K562 (cell line): Measurements from ENCODE around the gene GOLGA6D. TPM values are rescaled to one million over a fixed set of nuclear protein-coding genes. Genes with fewer than 3 reads are reported as not detected.

ENCODE experiments used
- ATAC-seq: fragments of 200-7000 bp; cut with Tn5 transposase; 3 replicates; pipeline ENCODE4 v1.9.1; 2020; ENCODE audit warnings: moderate library complexity
- BruUV-seq: library from RNA; stranded (reverse); fragments of 400-500 nt; replicated peaks from 2 replicates; lab custom pipeline; 2021; lab: Mats Ljungman, UMichigan
- CTCF ChIA-PET: fragments of 300-600 bp; formaldehyde crosslinking; extraction: SDS; loops from one replicate; lab custom pipeline; 2021; ENCODE audit warnings: low intra/inter-chr PET ratio; lab: Yijun Ruan, JAX
- POLR2A ChIA-PET: fragments of 300-600, 350-650 bp; sonication (Branson Sonifier 250); formaldehyde crosslinking; extraction: SDS; loops from one replicate; lab custom pipeline; 2021; ENCODE audit warnings: antibody characterized with exemption, inconsistent platforms; lab: Yijun Ruan, JAX
- DNase-seq, 4 experiments: peaks; one replicate each; pipeline versions ENCODE4 v3.0.0 to v3.0.0-alpha.2; 2011 to 2018; ENCODE audit warnings: low spot score in 3 of 4, mixed read lengths in 3 of 4; ENCODE audit errors: extremely low read depth in 1 of 4
- FAIRE-seq: peaks from 2 replicates; lab custom pipeline; 2011; peaks lifted over from hg19 to GRCh38; lab: Jason Lieb, UNC
- H2AFZ ChIP-seq: 2 replicates; pipeline ENCODE4 v1.6.0; 2011; ENCODE audit warnings: low read depth, low read length, control low read depth, inconsistent platforms
- H3K27ac ChIP-seq: fragments of 200-600 bp; 3 replicates; pipeline ENCODE4 v1.8.0; 2011; ENCODE audit warnings: low read depth, mild to moderate bottlenecking, control low read depth, inconsistent platforms, low read length, moderate library complexity, mixed read lengths; ENCODE audit errors: extremely low read depth
- H3K27me3 ChIP-seq, 2 experiments: fragments of 300-600 bp in 1 of 2; 2 replicates in 1 of 2; 3 replicates in 1 of 2; pipeline versions ENCODE4 v1.6.0 to v1.8.0; 2011; ENCODE audit warnings: inconsistent platforms in 2 of 2, low read length in 2 of 2, mild to moderate bottlenecking in 1 of 2, mixed read lengths in 1 of 2, moderate library complexity in 1 of 2; ENCODE audit not compliant: control insufficient read depth in 2 of 2, insufficient read depth in 2 of 2
- H3K36me3 ChIP-seq: fragments of 300-600 bp; 3 replicates; pipeline ENCODE4 v1.8.0; 2011; ENCODE audit warnings: mild to moderate bottlenecking, low read length, inconsistent platforms; ENCODE audit not compliant: control insufficient read depth, insufficient read depth
- H3K4me1 ChIP-seq, 2 experiments: fragments of 200-600 bp in 1 of 2; replicated peaks in 1 of 2; 2 replicates in 1 of 2; 3 replicates in 1 of 2; pipeline versions ENCODE4 v1.5.1 to v1.8.0; 2011; ENCODE audit warnings: inconsistent platforms in 2 of 2, low read length in 2 of 2, mild to moderate bottlenecking in 1 of 2, mixed read lengths in 1 of 2, moderate library complexity in 1 of 2; ENCODE audit not compliant: control insufficient read depth in 2 of 2, insufficient read depth in 2 of 2
- H3K4me2 ChIP-seq: 2 replicates; pipeline ENCODE4 v1.6.1; 2011; ENCODE audit warnings: low read length, control low read depth, inconsistent platforms, mixed read lengths; ENCODE audit not compliant: insufficient read depth
- H3K4me3 ChIP-seq: fragments of 200-600 bp; sonication (generic), shearing (Covaris generic); 2 replicates; pipeline ENCODE4 v1.5.1; 2016; ENCODE audit warnings: control low read depth, inconsistent platforms
- H3K79me2 ChIP-seq: fragments of 200-600 bp; 3 replicates; pipeline ENCODE4 v1.8.0; 2011; ENCODE audit warnings: low read length, inconsistent platforms; ENCODE audit not compliant: control insufficient read depth, insufficient read depth
- H3K9ac ChIP-seq, 2 experiments: 2 replicates each; pipeline versions ENCODE4 v1.6.0 to v1.6.1; 2011; ENCODE audit warnings: low read depth in 2 of 2, low read length in 2 of 2, control low read depth in 1 of 2, inconsistent platforms in 1 of 2, mild to moderate bottlenecking in 1 of 2, mixed read lengths in 1 of 2; ENCODE audit not compliant: insufficient read depth in 1 of 2
- H3K9me1 ChIP-seq: one replicate; pipeline ENCODE4 v1.6.0; 2011; ENCODE audit warnings: inconsistent platforms, mild to moderate bottlenecking, low read length, moderate library complexity; ENCODE audit not compliant: control insufficient read depth, insufficient read depth
- H3K9me3 ChIP-seq: replicated peaks from 2 replicates; pipeline ENCODE4 v1.5.1; 2011; ENCODE audit warnings: low read depth, low read length, inconsistent platforms; ENCODE audit not compliant: control insufficient read depth, insufficient read depth
- H4K20me1 ChIP-seq: replicated peaks from 2 replicates; pipeline ENCODE4 v1.6.1; 2011; ENCODE audit warnings: low read length, inconsistent platforms, mixed read lengths; ENCODE audit not compliant: control insufficient read depth, insufficient read depth
- CEBPG ChIP-seq, 3 experiments: fragments of 200-800 bp in 1 of 3; sonication (Bioruptor generic) in 1 of 3; sonication (generic) in 1 of 3; formaldehyde crosslinking in 1 of 3; IDR thresholded peaks in 2 of 3; conservative IDR thresholded peaks in 1 of 3; 2 replicates each; pipeline versions ENCODE4 v1.6.1 to v1.8.0; 2016 to 2022; ENCODE audit warnings: missing compliant biosample characterization in 2 of 3, missing genetic modification characterization in 2 of 3, mild to moderate bottlenecking in 1 of 3, missing genetic modification reagents in 1 of 3
- CSDE1 ChIP-seq, 2 experiments: fragments of 450-650 bp; IDR thresholded peaks; 2 replicates each; pipeline ENCODE4 v1.6.1; 2016; ENCODE audit warnings: mild to moderate bottlenecking in 1 of 2
- HDAC8 ChIP-seq: fragments of 450-650 bp; IDR thresholded peaks from 2 replicates; pipeline ENCODE4 v1.6.1; 2016; ENCODE audit warnings: mild to moderate bottlenecking, missing genetic modification characterization, moderate library complexity, missing compliant biosample characterization
- HDGF ChIP-seq: fragments of 450-650 bp; IDR thresholded peaks from 2 replicates; pipeline ENCODE4 v1.6.1; 2016
- MXD1 ChIP-seq: fragments of 250-450 bp; sonication (Bioruptor Pico); IDR thresholded peaks from 2 replicates; pipeline ENCODE4 v1.8.0; 2021; ENCODE audit warnings: borderline replicate concordance, mild to moderate bottlenecking, moderate library complexity; ENCODE audit not compliant: poor library complexity, severe bottlenecking
- NR1H2 ChIP-seq: sonication (generic); formaldehyde crosslinking; IDR thresholded peaks from 2 replicates; pipeline ENCODE4 v1.4.0; 2020; ENCODE audit warnings: mild to moderate bottlenecking, missing genetic modification reagents
- PATZ1 ChIP-seq: fragments of 250-450 bp; sonication (Bioruptor Pico); IDR thresholded peaks from 2 replicates; pipeline ENCODE4 v1.5.0; 2020; ENCODE audit warnings: mild to moderate bottlenecking, borderline replicate concordance
- POLR2G ChIP-seq: fragments of 200-400 bp; formaldehyde crosslinking; IDR thresholded peaks from 2 replicates; pipeline ENCODE4 v1.6.1; 2017; ENCODE audit warnings: low read depth, mild to moderate bottlenecking, antibody characterized with exemption, low read length, moderate library complexity
- ZNF583 ChIP-seq: fragments of 250-450 bp; sonication (Bioruptor Pico); IDR thresholded peaks from 2 replicates; pipeline ENCODE4 v1.4.0; 2020
- whole genome bisulfite sequencing: fragments of 100-300 bp; shearing (Covaris generic); methylation state at CpG from one replicate; pipeline ENCODE4 v1.1.6; 2016; ENCODE audit warnings: low coverage, mixed read lengths; ENCODE audit not compliant: insufficient coverage; ENCODE audit errors: missing lambda C conversion rate; 5-methylcytosine and 5-hydroxymethylcytosine counted together
- in situ Hi-C: fragments of 300-500 bp; cut with MboI; formaldehyde crosslinking; loops from 4 replicates; pipeline ENCODE4 v1.15.0; 2018; ENCODE audit warnings: inconsistent platforms, mixed read lengths
- intact Hi-C: fragments of 100-400 bp; cut with micrococcal nuclease; formaldehyde crosslinking; loops from 2 replicates; pipeline ENCODE4 v1.14.2; 2022
- polyA plus RNA-seq, 8 experiments: library from polyadenylated mRNA; depleted of rRNA in 4 of 8; stranded (reverse) in 5 of 8; unstranded in 3 of 8; fragments of >200 nt; fragmentation: Nextera tagmentation in 2 of 8; fragmentation: Illumina TruSeq in 1 of 8; extraction: Ambion mirVana in 2 of 8; extraction: Trizol in 1 of 8; gene quantifications; 2 replicates each; pipeline versions ENCODE4 v1.2.1 to v1.2.3, GENCODE V29; 2011 to 2014; ENCODE audit warnings: inconsistent platforms in 1 of 8, missing spikeins in 1 of 8
- total RNA-seq, 7 experiments: library from RNA; depleted of rRNA in 6 of 7; stranded (reverse); fragments of >200 nt in 6 of 7; fragmentation: Illumina TruSeq in 2 of 7; extraction: Trizol in 2 of 7; gene quantifications; 2 replicates each; pipeline versions ENCODE4 v1.2.1 to v1.2.3, GENCODE V29; 2011 to 2021; ENCODE audit warnings: low replicate concordance in 1 of 7
- TF ChIP-seq, protein P1 (sequence below): fragments of 450-650 bp; conservative IDR thresholded peaks from 2 replicates; pipeline ENCODE4 v1.6.1; 2016; ENCODE audit warnings: missing genetic modification characterization, low read depth, mild to moderate bottlenecking, missing compliant biosample characterization, moderate library complexity
- TF ChIP-seq, protein P2 (sequence below): fragments of 250-450 bp; sonication (Bioruptor Pico); IDR thresholded peaks from 2 replicates; pipeline ENCODE4 v1.4.0; 2020; ENCODE audit warnings: borderline replicate concordance
- TF ChIP-seq, protein P3 (sequence below): fragments of 450-650 bp; IDR thresholded peaks from 2 replicates; pipeline ENCODE4 v1.6.1; 2017; ENCODE audit warnings: antibody characterized with exemption, mild to moderate bottlenecking

GOLGA6D gene
- total and polyA plus RNA-seq, 9 of the 15 experiments (the other 6 are each of a cell fraction or from before 2014, with no cell fraction given) = not detected

DNA sequence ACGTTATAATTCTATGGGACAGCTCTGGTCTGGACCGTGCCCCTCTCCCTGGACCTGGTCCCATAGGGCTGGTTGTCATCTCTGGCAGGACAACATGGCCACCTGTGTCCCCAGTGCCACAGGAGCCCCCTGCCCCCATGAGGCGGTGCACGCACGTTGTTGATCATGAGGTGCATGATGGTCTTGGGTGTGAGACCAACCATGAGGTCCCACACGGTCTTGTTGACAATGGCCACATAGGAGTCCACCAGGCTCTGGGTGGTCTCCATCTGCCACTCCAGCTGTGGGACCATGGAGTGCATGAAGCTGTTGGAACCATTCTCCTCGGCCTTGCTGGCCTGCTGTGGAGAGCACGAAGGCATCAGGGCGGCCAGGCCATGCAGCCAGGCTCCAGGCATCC lies 19.7 kb downstream of the GOLGA6D start:
- DNase-seq = no peak
- H3K27ac ChIP-seq = no peak overlapping the region
- intact Hi-C loops = no loop called here
- H3K9ac ChIP-seq = no peak overlapping the region
- no peak for ATAC-seq
- peaks cover 0 to 3% of the 10 kb centered on the region in 2 experiments; a peak in 1 of 5 replicates for H3K4me1 ChIP-seq
- H3K4me3 ChIP-seq = no peak overlapping the region
- H3K79me2 ChIP-seq = no peaks in the 10 kb centered on the region
- H2AFZ ChIP-seq = no peak overlapping the region
- H3K27me3 ChIP-seq = peaks cover 10 to 29% of the 10 kb centered on the region in 2 experiments; a peak in 4 of 5 replicates
- no peaks in the 10 kb centered on the region for H3K36me3 ChIP-seq
- H3K4me2 ChIP-seq = no peak overlapping the region
- no peaks in the 10 kb centered on the region for H3K9me1 ChIP-seq
- H3K9me3 ChIP-seq = no peaks in the 10 kb centered on the region
- ChIA-PET POLR2A (interaction anchor here (0.7 kb wide), 1 partner anchor 293 kb away, joined by 3 read pairs; no protein-coding TSS in a partner anchor), CTCF (no interaction called here)
- no peak for FAIRE-seq
- H4K20me1 ChIP-seq = no peaks in the 10 kb centered on the region
- BruUV-seq = no TSS peak
- WGBS = 5% methylated on average over 9 of the region's 9 CpGs
- in situ Hi-C loops = loop anchor here (10.0 kb wide), 1 partner anchor 1238 kb away; no protein-coding TSS in a partner anchor
- TF ChIP-seq, protein P1, sequence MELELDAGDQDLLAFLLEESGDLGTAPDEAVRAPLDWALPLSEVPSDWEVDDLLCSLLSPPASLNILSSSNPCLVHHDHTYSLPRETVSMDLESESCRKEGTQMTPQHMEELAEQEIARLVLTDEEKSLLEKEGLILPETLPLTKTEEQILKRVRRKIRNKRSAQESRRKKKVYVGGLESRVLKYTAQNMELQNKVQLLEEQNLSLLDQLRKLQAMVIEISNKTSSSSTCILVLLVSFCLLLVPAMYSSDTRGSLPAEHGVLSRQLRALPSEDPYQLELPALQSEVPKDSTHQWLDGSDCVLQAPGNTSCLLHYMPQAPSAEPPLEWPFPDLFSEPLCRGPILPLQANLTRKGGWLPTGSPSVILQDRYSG (tag) = no peak
- no peak for TF ChIP-seq HDAC8 (tag)
- TF ChIP-seq, protein P2, sequence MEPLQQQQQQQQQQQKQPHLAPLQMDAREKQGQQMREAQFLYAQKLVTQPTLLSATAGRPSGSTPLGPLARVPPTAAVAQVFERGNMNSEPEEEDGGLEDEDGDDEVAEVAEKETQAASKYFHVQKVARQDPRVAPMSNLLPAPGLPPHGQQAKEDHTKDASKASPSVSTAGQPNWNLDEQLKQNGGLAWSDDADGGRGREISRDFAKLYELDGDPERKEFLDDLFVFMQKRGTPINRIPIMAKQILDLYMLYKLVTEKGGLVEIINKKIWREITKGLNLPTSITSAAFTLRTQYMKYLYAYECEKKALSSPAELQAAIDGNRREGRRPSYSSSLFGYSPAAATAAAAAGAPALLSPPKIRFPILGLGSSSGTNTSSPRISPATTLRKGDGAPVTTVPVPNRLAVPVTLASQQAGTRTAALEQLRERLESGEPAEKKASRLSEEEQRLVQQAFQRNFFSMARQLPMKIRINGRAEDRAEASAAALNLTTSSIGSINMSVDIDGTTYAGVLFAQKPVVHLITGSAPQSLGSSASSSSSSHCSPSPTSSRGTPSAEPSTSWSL (CRISPR knock-in tag) = no peak
- no peak for TF ChIP-seq CSDE1 (IDR thresholded peaks at IDR 0.05)
- no peak for TF ChIP-seq POLR2G
- TF ChIP-seq ZNF583 (CRISPR knock-in tag) = no peak
- no peak for TF ChIP-seq PATZ1 (CRISPR knock-in tag)
- TF ChIP-seq CEBPG (CRISPR knock-in tag; IDR thresholded peaks at IDR 0.05) = no peak
- no peak for TF ChIP-seq CEBPG (tag; conservative IDR thresholded peaks at IDR 0.05 in 1 of 2, IDR thresholded peaks at IDR 0.05 in 1 of 2)
- TF ChIP-seq MXD1 (CRISPR knock-in tag) = no peak
- TF ChIP-seq, protein P3, sequence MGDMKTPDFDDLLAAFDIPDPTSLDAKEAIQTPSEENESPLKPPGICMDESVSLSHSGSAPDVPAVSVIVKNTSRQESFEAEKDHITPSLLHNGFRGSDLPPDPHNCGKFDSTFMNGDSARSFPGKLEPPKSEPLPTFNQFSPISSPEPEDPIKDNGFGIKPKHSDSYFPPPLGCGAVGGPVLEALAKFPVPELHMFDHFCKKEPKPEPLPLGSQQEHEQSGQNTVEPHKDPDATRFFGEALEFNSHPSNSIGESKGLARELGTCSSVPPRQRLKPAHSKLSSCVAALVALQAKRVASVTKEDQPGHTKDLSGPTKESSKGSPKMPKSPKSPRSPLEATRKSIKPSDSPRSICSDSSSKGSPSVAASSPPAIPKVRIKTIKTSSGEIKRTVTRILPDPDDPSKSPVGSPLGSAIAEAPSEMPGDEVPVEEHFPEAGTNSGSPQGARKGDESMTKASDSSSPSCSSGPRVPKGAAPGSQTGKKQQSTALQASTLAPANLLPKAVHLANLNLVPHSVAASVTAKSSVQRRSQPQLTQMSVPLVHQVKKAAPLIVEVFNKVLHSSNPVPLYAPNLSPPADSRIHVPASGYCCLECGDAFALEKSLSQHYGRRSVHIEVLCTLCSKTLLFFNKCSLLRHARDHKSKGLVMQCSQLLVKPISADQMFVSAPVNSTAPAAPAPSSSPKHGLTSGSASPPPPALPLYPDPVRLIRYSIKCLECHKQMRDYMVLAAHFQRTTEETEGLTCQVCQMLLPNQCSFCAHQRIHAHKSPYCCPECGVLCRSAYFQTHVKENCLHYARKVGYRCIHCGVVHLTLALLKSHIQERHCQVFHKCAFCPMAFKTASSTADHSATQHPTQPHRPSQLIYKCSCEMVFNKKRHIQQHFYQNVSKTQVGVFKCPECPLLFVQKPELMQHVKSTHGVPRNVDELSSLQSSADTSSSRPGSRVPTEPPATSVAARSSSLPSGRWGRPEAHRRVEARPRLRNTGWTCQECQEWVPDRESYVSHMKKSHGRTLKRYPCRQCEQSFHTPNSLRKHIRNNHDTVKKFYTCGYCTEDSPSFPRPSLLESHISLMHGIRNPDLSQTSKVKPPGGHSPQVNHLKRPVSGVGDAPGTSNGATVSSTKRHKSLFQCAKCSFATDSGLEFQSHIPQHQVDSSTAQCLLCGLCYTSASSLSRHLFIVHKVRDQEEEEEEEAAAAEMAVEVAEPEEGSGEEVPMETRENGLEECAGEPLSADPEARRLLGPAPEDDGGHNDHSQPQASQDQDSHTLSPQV = no peak
- no peak for TF ChIP-seq NR1H2
- no peak for TF ChIP-seq HDGF
